ENCODE results near the gene MLH1.

MLH1 gene

GRCh38 chr3:36973139-36973538, 20.2 kb upstream of the MLH1 start:
- H3K4me3 ChIP-seq (ENCODE audit: control insufficient read depth, low read depth, low read length): no peak overlapping the region

GRCh38 chr3:36981006-36981405, 12.3 kb upstream of the MLH1 start:
- no peak for TF ChIP-seq CTCF (conservative IDR thresholded peaks at IDR 0.05; ENCODE audit: control insufficient read depth, insufficient read depth, low read depth, low read length)
- no peak overlapping the region for H3K4me3 ChIP-seq (ENCODE audit: control insufficient read depth, low read depth, low read length)
- DNase-seq (ENCODE audit: low read depth): no peak

More at GRCh38 chr3:36973139-36973538, 20.2 kb upstream of the MLH1 start:
- no peak for TF ChIP-seq CTCF (conservative IDR thresholded peaks at IDR 0.05; ENCODE audit: control insufficient read depth, insufficient read depth, low read depth, low read length)
- DNase-seq (ENCODE audit: low read depth): no peak

- TF ChIP-seq CTCF (conservative IDR thresholded peaks at IDR 0.05; ENCODE audit: control insufficient read depth, insufficient read depth, low read depth, low read length): no peak
Observed at GRCh38 chr3:36988356-36988755, 5.0 kb upstream of the MLH1 start.

GRCh38 chr3:36989005-36989404, 4.3 kb upstream of the MLH1 start:
- DNase-seq (ENCODE audit: low read depth): no peak
- no peak overlapping the region for H3K4me3 ChIP-seq (ENCODE audit: control insufficient read depth, low read depth, low read length)
- no peak for TF ChIP-seq CTCF (conservative IDR thresholded peaks at IDR 0.05; ENCODE audit: control insufficient read depth, insufficient read depth, low read depth, low read length)

More at GRCh38 chr3:36988356-36988755, 5.0 kb upstream of the MLH1 start:
- DNase-seq (ENCODE audit: low read depth): no peak
- no peak overlapping the region for H3K4me3 ChIP-seq (ENCODE audit: control insufficient read depth, low read depth, low read length)

- TF ChIP-seq CTCF (conservative IDR thresholded peaks at IDR 0.05; ENCODE audit: control insufficient read depth, insufficient read depth, low read depth, low read length): no peak
- H3K4me3 ChIP-seq (ENCODE audit: control insufficient read depth, low read depth, low read length): peak overlapping the region; percentile 21
- no peak for DNase-seq (ENCODE audit: low read depth)
Observed at GRCh38 chr3:36989568-36989967, 3.8 kb upstream of the MLH1 start.

- DNase-seq (ENCODE audit: low read depth): no peak
- TF ChIP-seq CTCF (conservative IDR thresholded peaks at IDR 0.05; ENCODE audit: control insufficient read depth, insufficient read depth, low read depth, low read length): no peak
- peak overlapping the region; percentile 79 for H3K4me3 ChIP-seq (ENCODE audit: control insufficient read depth, low read depth, low read length)
Observed at GRCh38 chr3:36991147-36991546, 2.2 kb upstream of the MLH1 start.
